Measurements from ENCODE around the gene TUBGCP3. TPM values are rescaled to one million over a fixed set of nuclear protein-coding genes. Genes with fewer than 3 reads are reported as not detected.

The TUBGCP3 gene
- total and polyA plus RNA-seq, 4 donors: 10.9 to 40.2 (median 26.9) TPM

GRCh38 chr13:112608212-112608611, 20.3 kb upstream of the TUBGCP3 start:
- 94 to 99% methylated on average over 2 of the region's 2 CpGs for WGBS, 2 donors
- Histone ChIP-seq H3K9ac (ENCODE audit: insufficient read depth in 1 of 2, low read length in 2 of 2) (no peak overlapping the region), H3K4me1 (ENCODE audit: control insufficient read depth in 5 of 5, insufficient read depth in 5 of 5, low read length in 5 of 5) (peaks cover 0 to 4% (median 2%) of the 10 kb centered on the region in 5 donors), H3K36me3 (ENCODE audit: control insufficient read depth in 4 of 4, insufficient read depth in 4 of 4, low read length in 4 of 4) (no peaks in the 10 kb centered on the region), H3K9me3 (ENCODE audit: control insufficient read depth in 4 of 4, insufficient read depth in 3 of 4, low read length in 3 of 4) (no peaks in the 10 kb centered on the region), H3K4me3 (no peak overlapping the region), H3K27me3 (ENCODE audit: control insufficient read depth in 3 of 3, insufficient read depth in 3 of 3, low read length in 2 of 3) (peaks cover 0 to 7% (median 5%) of the 10 kb centered on the region in 3 donors), H3K27ac (ENCODE audit: low read depth in 1 of 2, low read length in 1 of 2) (no peak overlapping the region)
- no peak for ATAC-seq (ENCODE audit: insufficient read depth, low FRiP score)
- DNase-seq: no peak
- TF ChIP-seq CTCF (IDR thresholded peaks at IDR 0.05; ENCODE audit: control extremely low read depth, extremely low read depth): no peak

GRCh38 chr13:112606109-112607001, 18.4 kb upstream of the TUBGCP3 start:
- Histone ChIP-seq H3K4me3 (no peak overlapping the region), H3K36me3 (ENCODE audit: control insufficient read depth in 4 of 4, insufficient read depth in 4 of 4, low read length in 4 of 4) (no peaks in the 10 kb centered on the region), H3K27ac (ENCODE audit: low read depth in 1 of 2, low read length in 1 of 2) (peak overlapping the region in 1 of 2 donors; percentile 53), H3K9me3 (ENCODE audit: control insufficient read depth in 4 of 4, insufficient read depth in 3 of 4, low read length in 3 of 4) (no peaks in the 10 kb centered on the region), H3K27me3 (ENCODE audit: control insufficient read depth in 3 of 3, insufficient read depth in 3 of 3, low read length in 2 of 3) (peaks cover 0 to 7% (median 5%) of the 10 kb centered on the region in 3 donors), H3K4me1 (ENCODE audit: control insufficient read depth in 5 of 5, insufficient read depth in 5 of 5, low read length in 5 of 5) (peaks cover 0 to 4% (median 2%) of the 10 kb centered on the region in 5 donors), H3K9ac (ENCODE audit: insufficient read depth in 1 of 2, low read length in 2 of 2) (peak overlapping the region; percentile 41 to 85)
- ATAC-seq (ENCODE audit: insufficient read depth, low FRiP score) (peak; percentile 100), DNase-seq (peak; percentile 95)
- peak; percentile 94 for TF ChIP-seq CTCF (IDR thresholded peaks at IDR 0.05; ENCODE audit: control extremely low read depth, extremely low read depth)
- 3 to 5% methylated on average over 45 of the region's 45 CpGs for WGBS, 2 donors

- no peak for TF ChIP-seq CTCF (IDR thresholded peaks at IDR 0.05; ENCODE audit: control extremely low read depth, extremely low read depth)
- WGBS, 2 donors: 74 to 75% methylated on average over 18 of the region's 18 CpGs
- no peak overlapping the region for H3K4me3 ChIP-seq
- no peak for ATAC-seq (ENCODE audit: insufficient read depth, low FRiP score)
- peaks cover 0 to 4% (median 2%) of the 10 kb centered on the region in 5 donors for H3K4me1 ChIP-seq (ENCODE audit: control insufficient read depth in 5 of 5, insufficient read depth in 5 of 5, low read length in 5 of 5)
- peak overlapping the region in 1 of 2 donors; percentile 85 for H3K9ac ChIP-seq (ENCODE audit: insufficient read depth in 1 of 2, low read length in 2 of 2)
- H3K27ac ChIP-seq (ENCODE audit: low read depth in 1 of 2, low read length in 1 of 2): no peak overlapping the region
- no peaks in the 10 kb centered on the region for H3K9me3 ChIP-seq (ENCODE audit: control insufficient read depth in 4 of 4, insufficient read depth in 3 of 4, low read length in 3 of 4)
- H3K27me3 ChIP-seq (ENCODE audit: control insufficient read depth in 3 of 3, insufficient read depth in 3 of 3, low read length in 2 of 3): peaks cover 0 to 5% (median 5%) of the 10 kb centered on the region in 3 donors
- DNase-seq: no peak
- no peaks in the 10 kb centered on the region for H3K36me3 ChIP-seq (ENCODE audit: control insufficient read depth in 4 of 4, insufficient read depth in 4 of 4, low read length in 4 of 4)
Observed at GRCh38 chr13:112605531-112605990, 17.6 kb upstream of the TUBGCP3 start.
